RWPE2 (cell line): ENCODE results near the gene SLC16A4.
"Not testable (repeated sequence)": the region's sequence is repeated elsewhere in the genome, so short reads cannot be mapped to it uniquely, and the experiment has no call there.

Experiments used
- ATAC-seq: fragments of 200-7000 bp; cut with Tn5 transposase; 3 replicates; pipeline ENCODE4 v1.9.1; 2021; ENCODE audit warnings: low read depth
- DNase-seq: peaks from one replicate; pipeline ENCODE4 v3.0.0-alpha.2; 2020; ENCODE audit warnings: low spot score
- H3K27ac ChIP-seq: fragments of 450-650 bp; 2 replicates; pipeline ENCODE4 v1.5.1; 2017; ENCODE audit warnings: mild to moderate bottlenecking; ENCODE audit not compliant: poor library complexity, severe bottlenecking
- H3K27me3 ChIP-seq: fragments of 250-450 bp; sonication (Bioruptor Pico); 2 replicates; pipeline ENCODE4 v1.5.1; 2021; ENCODE audit warnings: mild to moderate bottlenecking, moderate library complexity; ENCODE audit not compliant: insufficient read depth, poor library complexity, severe bottlenecking
- H3K36me3 ChIP-seq: fragments of 250-450 bp; sonication (Bioruptor Pico); 2 replicates; pipeline ENCODE4 v1.5.1; 2020; ENCODE audit warnings: low read depth, mild to moderate bottlenecking, moderate library complexity
- H3K4me1 ChIP-seq: fragments of 250-450 bp; sonication (Bioruptor Pico); 2 replicates; pipeline ENCODE4 v1.5.1; 2021; ENCODE audit warnings: mild to moderate bottlenecking, moderate library complexity; ENCODE audit not compliant: insufficient read depth, poor library complexity, severe bottlenecking
- H3K4me3 ChIP-seq: fragments of 250-450 bp; sonication (Bioruptor Pico); 2 replicates; pipeline ENCODE4 v1.5.1; 2021; ENCODE audit warnings: mild to moderate bottlenecking, moderate library complexity; ENCODE audit not compliant: severe bottlenecking
- H3K9me3 ChIP-seq: fragments of 250-450 bp; sonication (Bioruptor Pico); 2 replicates; pipeline ENCODE4 v1.5.1; 2021; ENCODE audit warnings: mild to moderate bottlenecking, moderate library complexity; ENCODE audit not compliant: severe bottlenecking
- CTCF ChIP-seq: fragments of 450-650 bp; IDR thresholded peaks from one replicate; pipeline ENCODE4 v1.5.1; 2017; ENCODE audit warnings: mild to moderate bottlenecking, moderate library complexity; ENCODE audit not compliant: poor library complexity, severe bottlenecking

SLC16A4 gene

DNA sequence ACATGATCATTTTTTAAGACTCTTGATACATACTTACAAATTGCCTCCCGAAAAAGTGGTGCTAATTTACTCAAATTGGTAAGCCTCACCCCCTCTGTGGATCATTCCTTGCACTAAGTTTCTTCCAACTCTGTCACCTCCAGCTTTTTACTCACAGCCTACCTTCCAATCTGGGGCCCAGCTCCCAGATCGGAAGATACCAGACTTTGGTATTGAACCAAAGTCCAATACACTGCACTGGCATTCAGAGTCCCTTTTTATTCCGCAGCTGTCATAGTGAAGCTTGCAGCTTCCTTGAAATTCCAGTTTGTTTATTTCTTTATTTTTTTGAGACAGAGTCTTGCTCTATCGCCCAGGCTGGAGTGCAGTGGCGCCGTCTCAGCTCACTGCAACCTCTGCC is 18.5 kb upstream of the SLC16A4 start:
- H3K27me3 ChIP-seq = no peaks in the 10 kb centered on the region
- DNase-seq (no peak), ATAC-seq (no peak)
- TF ChIP-seq CTCF = no peak
- H3K9me3 ChIP-seq = no peaks in the 10 kb centered on the region
- no peak overlapping the region for H3K4me3 ChIP-seq
- peaks cover 4% of the 10 kb centered on the region for H3K4me1 ChIP-seq
- H3K36me3 ChIP-seq = peaks cover 18% of the 10 kb centered on the region
- no peak overlapping the region for H3K27ac ChIP-seq

DNA sequence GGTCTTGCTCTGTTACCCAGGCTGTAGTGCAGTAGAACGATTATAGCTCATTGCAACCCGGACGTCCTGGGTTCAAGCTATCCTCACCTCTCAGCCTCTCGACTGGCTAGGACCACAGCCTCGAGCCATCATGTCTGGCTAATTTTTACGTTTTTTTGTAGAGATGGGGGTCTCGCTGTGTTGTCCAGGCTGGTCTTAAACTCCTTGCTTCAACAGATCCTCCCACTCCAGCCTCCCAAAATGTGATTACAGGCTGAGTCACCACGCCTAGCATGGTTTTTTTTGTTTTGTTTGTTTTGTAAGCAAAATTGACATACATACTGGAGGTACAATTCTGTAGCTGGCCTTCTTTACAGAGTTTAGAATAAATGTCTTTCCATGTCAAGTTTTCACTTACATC is 17.7 kb upstream of the SLC16A4 start:
- H3K9me3 ChIP-seq = no peaks in the 10 kb centered on the region
- no peak overlapping the region for H3K27ac ChIP-seq
- no peaks in the 10 kb centered on the region for H3K27me3 ChIP-seq
- DNase-seq = no peak
- no peak for ATAC-seq
- TF ChIP-seq CTCF = no peak
- peak overlapping the region; percentile 84 for H3K4me3 ChIP-seq
- H3K36me3 ChIP-seq = peaks cover 27% of the 10 kb centered on the region
- H3K4me1 ChIP-seq = peaks cover 4% of the 10 kb centered on the region

- DNase-seq (peak; percentile 78), ATAC-seq (peak; percentile 88)
- peaks cover 4% of the 10 kb centered on the region for H3K4me1 ChIP-seq
- H3K4me3 ChIP-seq = peak within 1 kb of the TSS; percentile 84
- H3K27me3 ChIP-seq = no peaks in the 10 kb centered on the region
- H3K9me3 ChIP-seq = no peaks in the 10 kb centered on the region
- peaks cover 36% of the 10 kb centered on the region for H3K36me3 ChIP-seq
- no peak for TF ChIP-seq CTCF
- peak within 1 kb of the TSS; percentile 29 for H3K27ac ChIP-seq
Observed at GRCh38 chr1:110407260-110408210, 16.7 kb upstream of the SLC16A4 start, which contains the start of gene LAMTOR5. Gene LAMTOR5 (minus strand): TSS chr1:110407694. CDS start chr1:110407620, 74 bp downstream.

GRCh38 chr1:110406407-110406806 is 15.6 kb upstream of the SLC16A4 start:
- peaks cover 47% of the 10 kb centered on the region for H3K36me3 ChIP-seq
- not testable (repeated sequence) for H3K27ac ChIP-seq, ATAC-seq, H3K9me3 ChIP-seq, H3K27me3 ChIP-seq, H3K4me1 ChIP-seq, DNase-seq
- peak overlapping the region; percentile 84 for H3K4me3 ChIP-seq

- H3K27me3 ChIP-seq = no peaks in the 10 kb centered on the region
- no peak overlapping the region for H3K4me3 ChIP-seq
- no peak overlapping the region for H3K27ac ChIP-seq
- DNase-seq (no peak), ATAC-seq (no peak)
- H3K36me3 ChIP-seq = peaks cover 60% of the 10 kb centered on the region
- no peaks in the 10 kb centered on the region for H3K9me3 ChIP-seq
- no peak for TF ChIP-seq CTCF
- peaks cover 4% of the 10 kb centered on the region for H3K4me1 ChIP-seq
Observed at GRCh38 chr1:110404401-110404800, 13.6 kb upstream of the SLC16A4 start.
